Left ventricle myocardium inferior (tissue), 1 donor: ENCODE results near the gene FAIM2. TPM values are rescaled to one million over a fixed set of nuclear protein-coding genes. Genes with fewer than 3 reads are reported as not detected.

ENCODE experiments used
- DNase-seq: peaks from one replicate; pipeline ENCODE4 v3.0.0-alpha.2; 2020
- H3K27ac ChIP-seq: fragments of 200-600 bp; replicated peaks from 2 replicates; pipeline ENCODE4 v1.8.0; 2021
- H3K27me3 ChIP-seq: fragments of 200-600 bp; 2 replicates; pipeline ENCODE4 v1.8.0; 2021; ENCODE audit warnings: low read depth
- H3K36me3 ChIP-seq: fragments of 200-600 bp; 2 replicates; pipeline ENCODE4 v1.8.0; 2021
- H3K4me1 ChIP-seq: fragments of 200-600 bp; 2 replicates; pipeline ENCODE4 v1.8.0; 2021
- H3K4me3 ChIP-seq: fragments of 200-600 bp; 2 replicates; pipeline ENCODE4 v1.8.0; 2021; ENCODE audit warnings: mild to moderate bottlenecking, moderate library complexity
- H3K9me3 ChIP-seq: fragments of 200-600 bp; replicated peaks from 2 replicates; pipeline ENCODE4 v1.8.0; 2021
- CTCF ChIP-seq: fragments of 200-600 bp; IDR thresholded peaks from 2 replicates; pipeline ENCODE4 v1.8.0; 2021; ENCODE audit warnings: antibody characterized with exemption, mild to moderate bottlenecking, borderline replicate concordance
- intact Hi-C: fragments of 100-400 bp; cut with micrococcal nuclease; formaldehyde crosslinking; loops from one replicate; pipeline ENCODE4 v1.11.0; 2022
- total RNA-seq: library from RNA; stranded (reverse); fragmentation: NEBNext Ultra II Directional; extraction: Animal tissue kit (Norgen Biotek cat#: 25700); gene quantifications from one replicate; pipeline ENCODE4 v1.2.1, GENCODE V29; 2021
- donor health status: DM: no; HTN: yes; CAD: no; lungs with severe emphysema.

FAIM2 gene
- total RNA-seq, 1 donor from 2014 or later: 7.4 TPM

GRCh38 chr12:49916129-49916919, 12.6 kb upstream of the FAIM2 start:
- Histone ChIP-seq H3K9me3 (no peaks in the 10 kb centered on the region), H3K27me3 (peaks cover 30% of the 10 kb centered on the region), H3K36me3 (no peaks in the 10 kb centered on the region), H3K27ac (no peak overlapping the region), H3K4me1 (peaks cover 7% of the 10 kb centered on the region), H3K4me3 (no peak overlapping the region)
- intact Hi-C loops: no loop called here
- TF ChIP-seq CTCF: no peak
- DNase-seq: no peak

DNA sequence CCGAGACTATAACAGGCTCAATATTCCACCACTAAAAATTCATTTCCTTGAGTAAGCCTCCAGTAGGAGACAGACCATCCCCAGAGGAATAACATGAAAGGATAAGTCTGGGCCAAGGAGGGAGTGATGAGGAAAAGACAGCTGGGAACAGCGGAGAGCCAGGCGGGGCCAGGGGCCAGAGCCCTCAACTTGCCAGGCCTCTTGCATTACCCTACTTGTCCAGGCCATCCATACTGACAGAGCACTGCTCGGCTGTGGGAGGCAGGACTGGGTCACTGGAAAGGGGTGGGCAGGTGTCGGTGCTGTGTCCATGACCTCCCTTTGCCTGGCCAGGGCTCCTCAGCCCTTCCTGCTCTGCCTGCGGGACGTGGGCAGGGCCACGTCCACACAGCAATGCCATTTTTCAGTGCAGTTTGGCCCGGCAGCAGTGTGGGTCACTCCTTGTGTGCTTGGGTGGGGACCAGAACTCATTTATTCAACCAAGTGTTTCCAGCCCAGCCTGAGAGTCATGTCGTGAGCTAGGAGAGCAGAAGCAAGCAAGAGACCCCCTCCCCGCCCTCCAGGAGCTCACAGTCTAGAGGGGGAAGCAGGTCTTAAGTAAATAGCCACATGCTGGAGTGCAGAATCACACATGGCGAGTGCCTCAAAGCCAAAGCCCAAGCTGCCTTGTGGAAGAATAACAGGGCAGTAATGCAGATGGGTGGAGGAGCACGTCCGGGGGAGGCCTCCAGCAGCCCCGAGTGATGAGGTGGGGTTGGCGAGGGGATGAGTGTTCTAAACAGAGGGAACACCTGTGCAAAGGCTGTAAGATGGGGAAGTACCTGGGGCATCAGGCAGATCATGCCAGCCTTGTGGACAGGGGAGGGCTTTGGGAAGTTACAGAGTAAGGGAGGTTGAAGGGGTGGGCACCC, 8.9 kb upstream of the FAIM2 start:
- Histone ChIP-seq H3K27ac (peak overlapping the region; percentile 19), H3K4me1 (peaks cover 7% of the 10 kb centered on the region), H3K36me3 (no peaks in the 10 kb centered on the region), H3K27me3 (peaks cover 30% of the 10 kb centered on the region), H3K9me3 (no peaks in the 10 kb centered on the region), H3K4me3 (no peak overlapping the region)
- no peak for TF ChIP-seq CTCF
- DNase-seq: peak; percentile 60
- intact Hi-C loops: no loop called here

GRCh38 chr12:49911213-49911605, 7.5 kb upstream of the FAIM2 start:
- no peak for DNase-seq
- TF ChIP-seq CTCF: no peak
- no peaks in the 10 kb centered on the region for H3K9me3 ChIP-seq

GRCh38 chr12:49910331-49911212, 6.9 kb upstream of the FAIM2 start:
- no peak for TF ChIP-seq CTCF
- Histone ChIP-seq H3K4me3 (no peak overlapping the region), H3K27ac (no peak overlapping the region), H3K4me1 (peaks cover 7% of the 10 kb centered on the region), H3K27me3 (peaks cover 37% of the 10 kb centered on the region), H3K36me3 (no peaks in the 10 kb centered on the region), H3K9me3 (no peaks in the 10 kb centered on the region)
- no peak for DNase-seq
- intact Hi-C loops: no loop called here

More at GRCh38 chr12:49911213-49911605, 7.5 kb upstream of the FAIM2 start:
- Histone ChIP-seq H3K27me3 (peaks cover 30% of the 10 kb centered on the region), H3K27ac (no peak overlapping the region), H3K36me3 (no peaks in the 10 kb centered on the region), H3K4me3 (no peak overlapping the region), H3K4me1 (peaks cover 7% of the 10 kb centered on the region)
- intact Hi-C loops: no loop called here

DNA sequence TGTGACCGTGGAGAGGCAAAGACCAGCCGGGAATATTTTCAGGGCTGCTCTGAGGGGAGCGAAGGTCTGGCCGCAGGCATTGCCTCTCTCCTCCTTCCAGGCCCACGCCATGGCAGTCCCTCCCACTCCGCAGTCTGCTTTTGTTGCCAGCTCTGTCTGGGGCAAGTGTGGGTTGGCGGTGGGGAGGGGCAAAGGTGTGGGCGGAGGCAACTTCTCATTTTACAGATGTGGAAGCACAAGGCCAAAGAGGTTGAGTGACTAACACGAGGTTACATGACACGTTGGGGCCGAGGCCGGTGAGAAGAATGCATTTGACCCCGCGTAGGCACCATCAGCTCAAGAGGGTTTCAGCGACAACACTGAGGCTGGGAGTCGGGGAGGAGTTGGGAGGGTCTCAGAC, 6.1 kb upstream of the FAIM2 start:
- H3K9me3 ChIP-seq: no peaks in the 10 kb centered on the region
- H3K4me3 ChIP-seq: no peak overlapping the region
- peaks cover 43% of the 10 kb centered on the region for H3K27me3 ChIP-seq
- no peaks in the 10 kb centered on the region for H3K36me3 ChIP-seq
- no peak for TF ChIP-seq CTCF
- intact Hi-C loops: no loop called here
- H3K4me1 ChIP-seq: peaks cover 7% of the 10 kb centered on the region
- DNase-seq: no peak
- H3K27ac ChIP-seq: no peak overlapping the region
